ENCODE data around the gene SHCBP1. TPM values are rescaled to one million over a fixed set of nuclear protein-coding genes. Genes with fewer than 3 reads are reported as not detected.
A peak's percentile ranks its signal among the peaks of the same experiment; 100 is the strongest.
"Not testable (repeated sequence)": the region's sequence is repeated elsewhere in the genome, so short reads cannot be mapped to it uniquely, and the experiment has no call there.

SHCBP1 gene

GRCh38 chr16:46568472-46569230 is 52.5 kb downstream of the SHCBP1 start:
- no peak overlapping the region for H3K9ac ChIP-seq (ENCODE audit: low read depth, low read length)
- H3K36me3 ChIP-seq (ENCODE audit: insufficient read depth, low read length), result no peaks in the 10 kb centered on the region
- H3K4me3 ChIP-seq (ENCODE audit: low read length), result no peak overlapping the region
- H3K9me3 ChIP-seq (replicated peaks; ENCODE audit: low read length), result no peaks in the 10 kb centered on the region
- H3K4me1 ChIP-seq (ENCODE audit: control insufficient read depth, insufficient read depth, low read length), result peaks cover 5% of the 10 kb centered on the region
- no peak overlapping the region for H3K4me2 ChIP-seq (ENCODE audit: low read length)
- no peaks in the 10 kb centered on the region for H3K27me3 ChIP-seq (ENCODE audit: control insufficient read depth, insufficient read depth, low read length)

- H3K4me1 ChIP-seq (ENCODE audit: control insufficient read depth, insufficient read depth, low read length), result no peaks in the 10 kb centered on the region
- H3K27me3 ChIP-seq (ENCODE audit: control insufficient read depth, insufficient read depth, low read length), result no peaks in the 10 kb centered on the region
- H3K4me2 ChIP-seq (ENCODE audit: low read length), result no peak overlapping the region
These were observed 58.2 kb downstream of the SHCBP1 start for GRCh38 chr16:46562979-46563378.

GRCh38 chr16:46558018-46558417 is 63.2 kb downstream of the SHCBP1 start:
- Histone ChIP-seq H3K4me2 (ENCODE audit: low read length) (no peak overlapping the region), H3K36me3 (ENCODE audit: insufficient read depth, low read length) (no peaks in the 10 kb centered on the region), H3K4me1 (ENCODE audit: control insufficient read depth, insufficient read depth, low read length) (peaks cover 3% of the 10 kb centered on the region), H3K27me3 (ENCODE audit: control insufficient read depth, insufficient read depth, low read length) (no peaks in the 10 kb centered on the region), H3K9ac (ENCODE audit: low read depth, low read length) (no peak overlapping the region), H3K9me3 (replicated peaks; ENCODE audit: low read length) (no peaks in the 10 kb centered on the region), H3K4me3 (ENCODE audit: low read length) (no peak overlapping the region)

More at GRCh38 chr16:46562979-46563378, 58.2 kb downstream of the SHCBP1 start:
- no peak overlapping the region for H3K4me3 ChIP-seq (ENCODE audit: low read length)
- H3K9ac ChIP-seq (ENCODE audit: low read depth, low read length), result no peak overlapping the region
- H3K9me3 ChIP-seq (replicated peaks; ENCODE audit: low read length), result no peaks in the 10 kb centered on the region
- no peaks in the 10 kb centered on the region for H3K36me3 ChIP-seq (ENCODE audit: insufficient read depth, low read length)

GRCh38 chr16:46555951-46556350 is 65.2 kb downstream of the SHCBP1 start:
- Histone ChIP-seq H3K36me3 (ENCODE audit: insufficient read depth, low read length) (no peaks in the 10 kb centered on the region), H3K27me3 (ENCODE audit: control insufficient read depth, insufficient read depth, low read length) (no peaks in the 10 kb centered on the region), H3K4me3 (ENCODE audit: low read length) (no peak overlapping the region), H3K4me1 (ENCODE audit: control insufficient read depth, insufficient read depth, low read length) (peaks cover 3% of the 10 kb centered on the region), H3K9ac (ENCODE audit: low read depth, low read length) (no peak overlapping the region), H3K4me2 (ENCODE audit: low read length) (no peak overlapping the region), H3K9me3 (replicated peaks; ENCODE audit: low read length) (no peaks in the 10 kb centered on the region)

- H3K9ac ChIP-seq (ENCODE audit: low read depth, low read length); H3K9me3 ChIP-seq (replicated peaks; ENCODE audit: low read length); H3K27me3 ChIP-seq (ENCODE audit: control insufficient read depth, insufficient read depth, low read length); H3K36me3 ChIP-seq (ENCODE audit: insufficient read depth, low read length); H3K4me1 ChIP-seq (ENCODE audit: control insufficient read depth, insufficient read depth, low read length): not testable (repeated sequence)
- Histone ChIP-seq H3K4me3 (ENCODE audit: low read length) (peak overlapping the region; percentile 62), H3K4me2 (ENCODE audit: low read length) (peak overlapping the region; percentile 86)
These were observed 66.7 kb downstream of the SHCBP1 start for GRCh38 chr16:46554435-46554834.

- Histone ChIP-seq H3K9me3 (replicated peaks; ENCODE audit: low read length) (no peaks in the 10 kb centered on the region), H3K4me3 (ENCODE audit: low read length) (no peak overlapping the region), H3K36me3 (ENCODE audit: insufficient read depth, low read length) (no peaks in the 10 kb centered on the region), H3K4me1 (ENCODE audit: control insufficient read depth, insufficient read depth, low read length) (no peaks in the 10 kb centered on the region), H3K27me3 (ENCODE audit: control insufficient read depth, insufficient read depth, low read length) (peaks cover 9% of the 10 kb centered on the region), H3K9ac (ENCODE audit: low read depth, low read length) (no peak overlapping the region), H3K4me2 (ENCODE audit: low read length) (no peak overlapping the region)
These were observed 71.7 kb downstream of the SHCBP1 start for GRCh38 chr16:46549477-46549876.

Small RNA genes lying within 50 kb of the gene (small RNA-seq; reads per million reads assigned to genes)
- gene RNU6-845P, result not detected
